A549 (cell line): ENCODE data around the gene PFAS. TPM values are rescaled to one million over a fixed set of nuclear protein-coding genes. Genes with fewer than 3 reads are reported as not detected.

Source experiments
- ATAC-seq, 2 experiments: fragments of 200-7000 bp in 1 of 2; fragments of >200 bp in 1 of 2; cut with Nextera tagmentation in 1 of 2; cut with Tn5 transposase in 1 of 2; 3 replicates each; pipeline versions ENCODE4 v1.8.0 to v1.9.1; 2018 to 2020; ENCODE audit warnings: mild to moderate bottlenecking in 1 of 2, moderate library complexity in 1 of 2
- CTCF ChIA-PET: fragments of 300-600 bp; sonication (Branson Sonifier 250); formaldehyde crosslinking; extraction: SDS; loops from one replicate; lab custom pipeline; 2021; ENCODE audit warnings: antibody characterized with exemption, inconsistent platforms; lab: Yijun Ruan, JAX
- POLR2A ChIA-PET: fragments of 350-600 bp; formaldehyde crosslinking; extraction: SDS; loops from one replicate; lab custom pipeline; 2021; ENCODE audit warnings: antibody characterized with exemption, inconsistent platforms; lab: Yijun Ruan, JAX
- DNase-seq, 2 experiments: peaks; one replicate each; pipeline versions ENCODE4 v3.0.0 to v3.0.0-alpha.2; 2011 to 2016; ENCODE audit warnings: low read depth in 1 of 2, low spot score in 1 of 2
- FAIRE-seq: peaks from 2 replicates; lab custom pipeline; 2011; peaks lifted over from hg19 to GRCh38; lab: Jason Lieb, UNC
- H3K27ac ChIP-seq, 2 experiments: fragments of >200 bp; sonication (Bioruptor Twin); formaldehyde crosslinking; 3 replicates each; pipeline ENCODE4 v1.5.1; 2016 to 2017
- H3K4me1 ChIP-seq: fragments of >200 bp; sonication (Bioruptor Twin); formaldehyde crosslinking; 3 replicates; pipeline ENCODE4 v1.6.1; 2016
- H3K4me2 ChIP-seq: fragments of >200 bp; sonication (Bioruptor Twin); formaldehyde crosslinking; 3 replicates; pipeline ENCODE4 v1.6.1; 2016
- H3K4me3 ChIP-seq: fragments of >200 bp; sonication (Bioruptor Twin); formaldehyde crosslinking; 3 replicates; pipeline ENCODE4 v1.5.1; 2016
- H3K9me3 ChIP-seq: fragments of >200 bp; sonication (Bioruptor Twin); formaldehyde crosslinking; 3 replicates; pipeline ENCODE4 v1.6.1; 2016
- CBX2 ChIP-seq: fragments of 200-600 bp; sonication (generic); IDR thresholded peaks from 2 replicates; pipeline ENCODE4 v1.6.1; 2016; ENCODE audit warnings: low read depth, mild to moderate bottlenecking, borderline replicate concordance
- CBX8 ChIP-seq: fragments of 200-600 bp; sonication (generic); IDR thresholded peaks from 2 replicates; pipeline ENCODE4 v1.6.1; 2016
- CEBPB ChIP-seq, 2 experiments: fragments of >200 bp in 1 of 2; sonication (Bioruptor Twin) in 1 of 2; formaldehyde crosslinking in 1 of 2; IDR thresholded peaks; 2 replicates each; pipeline ENCODE4 v1.6.1; 2012 to 2016
- EHF ChIP-seq: fragments of 250-450 bp; sonication (Bioruptor Pico); IDR thresholded peaks from 2 replicates; pipeline ENCODE4 v1.5.0; 2020; ENCODE audit warnings: mild to moderate bottlenecking
- EHMT2 ChIP-seq: fragments of 200-600 bp; sonication (generic); IDR thresholded peaks from 2 replicates; pipeline ENCODE4 v1.6.1; 2016; ENCODE audit warnings: antibody characterized with exemption, low read depth, mild to moderate bottlenecking, moderate library complexity
- FOSB ChIP-seq: fragments of 250-450 bp; sonication (Bioruptor Pico); IDR thresholded peaks from 2 replicates; pipeline ENCODE4 v1.5.0; 2020; ENCODE audit warnings: mild to moderate bottlenecking, moderate library complexity
- GATA3 ChIP-seq: IDR thresholded peaks from 2 replicates; pipeline ENCODE4 v1.6.1; 2012; ENCODE audit warnings: borderline replicate concordance
- HOXA7 ChIP-seq: fragments of 250-450 bp; sonication (Bioruptor Pico); IDR thresholded peaks from 2 replicates; pipeline ENCODE4 v1.5.0; 2020; ENCODE audit warnings: mild to moderate bottlenecking, moderate library complexity
- HOXB5 ChIP-seq: fragments of 250-450 bp; sonication (Bioruptor Pico); IDR thresholded peaks from 2 replicates; pipeline ENCODE4 v1.5.0; 2020; ENCODE audit warnings: mild to moderate bottlenecking, moderate library complexity
- JUN ChIP-seq, 2 experiments: fragments of >200 bp; sonication (Bioruptor Twin); formaldehyde crosslinking; IDR thresholded peaks; 2 replicates in 1 of 2; 3 replicates in 1 of 2; pipeline ENCODE4 v1.6.1; 2016 to 2017
- JUNB ChIP-seq: fragments of >200 bp; sonication (Bioruptor Twin); formaldehyde crosslinking; IDR thresholded peaks from 2 replicates; pipeline ENCODE4 v1.6.1; 2016
- KDM1A ChIP-seq: fragments of 200-600 bp; sonication (generic); IDR thresholded peaks from 2 replicates; pipeline ENCODE4 v1.6.1; 2016; ENCODE audit warnings: low read depth, mild to moderate bottlenecking
- MAFK ChIP-seq: fragments of 450-650 bp; IDR thresholded peaks from 2 replicates; pipeline ENCODE4 v1.6.1; 2014; ENCODE audit not compliant: partially characterized antibody
- MAZ ChIP-seq: fragments of 150-350 bp; IDR thresholded peaks from 2 replicates; pipeline ENCODE4 v1.6.1; 2014; ENCODE audit warnings: antibody characterized with exemption, low read depth, low read length, borderline replicate concordance
- MYC ChIP-seq: IDR thresholded peaks from 2 replicates; pipeline ENCODE4 v1.6.1; 2012; ENCODE audit warnings: mild to moderate bottlenecking, inconsistent platforms, low read length, improper control_type of control experiment, borderline replicate concordance
- NPAS2 ChIP-seq: fragments of 250-450 bp; sonication (Bioruptor Pico); IDR thresholded peaks from 2 replicates; pipeline ENCODE4 v1.8.0; 2022; ENCODE audit warnings: mild to moderate bottlenecking, moderate library complexity, borderline replicate concordance
- POLR2A ChIP-seq: IDR thresholded peaks from 2 replicates; pipeline ENCODE4 v1.6.1; 2012; ENCODE audit warnings: mild to moderate bottlenecking, low read length
- RARB ChIP-seq: fragments of 250-450 bp; sonication (Bioruptor Pico); IDR thresholded peaks from 2 replicates; pipeline ENCODE4 v1.8.0; 2021; ENCODE audit warnings: mild to moderate bottlenecking, moderate library complexity
- RCOR1 ChIP-seq: fragments of 150-350 bp; IDR thresholded peaks from 2 replicates; pipeline ENCODE4 v1.6.1; 2014; ENCODE audit warnings: antibody characterized with exemption, low read length, low read depth
- RNF2 ChIP-seq: fragments of 200-600 bp; sonication (generic); IDR thresholded peaks from 2 replicates; pipeline ENCODE4 v1.6.1; 2016; ENCODE audit warnings: low read depth, mild to moderate bottlenecking, antibody characterized with exemption, moderate library complexity, borderline replicate concordance
- SMC3 ChIP-seq: fragments of >200 bp; sonication (Bioruptor Twin); formaldehyde crosslinking; IDR thresholded peaks from 3 replicates; pipeline ENCODE4 v1.6.1; 2018; ENCODE audit warnings: inconsistent platforms
- SREBF2 ChIP-seq: fragments of 450-650 bp; IDR thresholded peaks from 2 replicates; pipeline ENCODE4 v1.6.1; 2014; ENCODE audit warnings: mild to moderate bottlenecking, moderate library complexity
- TFCP2L1 ChIP-seq: fragments of 250-450 bp; sonication (Bioruptor Pico); IDR thresholded peaks from 2 replicates; pipeline ENCODE4 v1.5.0; 2021; ENCODE audit warnings: mild to moderate bottlenecking
- ZC3H11A ChIP-seq: fragments of 450-650 bp; IDR thresholded peaks from 2 replicates; pipeline ENCODE4 v1.6.1; 2014; ENCODE audit warnings: antibody characterized with exemption, mild to moderate bottlenecking
- ZFP36 ChIP-seq: fragments of 450-650 bp; IDR thresholded peaks from 2 replicates; pipeline ENCODE4 v1.6.1; 2014; ENCODE audit warnings: borderline replicate concordance; ENCODE audit not compliant: partially characterized antibody
- ZNF302 ChIP-seq: fragments of 250-450 bp; sonication (Bioruptor Pico); IDR thresholded peaks from 2 replicates; pipeline ENCODE4 v1.9.0; 2021; ENCODE audit warnings: inconsistent platforms, mild to moderate bottlenecking, moderate library complexity
- WGBS: methylation state at CpG from one replicate; pipeline ENCODE4 v1.1.6; 2017; ENCODE audit errors: missing lambda C conversion rate; 5-methylcytosine and 5-hydroxymethylcytosine counted together
- polyA minus RNA-seq: library from RNA; depleted of rRNA, polyadenylated mRNA; stranded (reverse); fragments of >200 nt; gene quantifications from 2 replicates; pipeline ENCODE4 v1.2.3, GENCODE V29; 2011; rRNA and poly(A)+ RNA removed
- polyA plus RNA-seq, 4 experiments: library from polyadenylated mRNA; depleted of rRNA in 3 of 4; stranded (reverse); fragments of >200 nt; fragmentation: RNase III in 1 of 4; extraction: RNeasy Plus Mini Kit Qiagen cat#74134 plus additional on column Dnase treatment in 1 of 4; gene quantifications; 2 replicates in 3 of 4; 3 replicates in 1 of 4; pipeline ENCODE4 v1.2.3, GENCODE V29; 2011 to 2017
- TF ChIP-seq, protein P1 (sequence below): fragments of >200 bp; sonication (Bioruptor Twin); formaldehyde crosslinking; IDR thresholded peaks from 2 replicates; pipeline ENCODE4 v1.6.1; 2016
- TF ChIP-seq, protein P2 (sequence below): IDR thresholded peaks from 2 replicates; pipeline ENCODE4 v1.6.1; 2012
- TF ChIP-seq, protein P3 (sequence below): fragments of 250-450 bp; sonication (Bioruptor Pico); IDR thresholded peaks from 2 replicates; pipeline ENCODE4 v1.5.0; 2021; ENCODE audit warnings: mild to moderate bottlenecking, moderate library complexity, borderline replicate concordance
- TF ChIP-seq, protein P4 (sequence below): IDR thresholded peaks from 2 replicates; pipeline ENCODE4 v1.6.1; 2012
- TF ChIP-seq, protein P5 (sequence below): fragments of 250-450 bp; sonication (Bioruptor Pico); IDR thresholded peaks from 2 replicates; pipeline ENCODE4 v1.5.0; 2020; ENCODE audit warnings: low read depth, mild to moderate bottlenecking, moderate library complexity

The PFAS gene, protein sequence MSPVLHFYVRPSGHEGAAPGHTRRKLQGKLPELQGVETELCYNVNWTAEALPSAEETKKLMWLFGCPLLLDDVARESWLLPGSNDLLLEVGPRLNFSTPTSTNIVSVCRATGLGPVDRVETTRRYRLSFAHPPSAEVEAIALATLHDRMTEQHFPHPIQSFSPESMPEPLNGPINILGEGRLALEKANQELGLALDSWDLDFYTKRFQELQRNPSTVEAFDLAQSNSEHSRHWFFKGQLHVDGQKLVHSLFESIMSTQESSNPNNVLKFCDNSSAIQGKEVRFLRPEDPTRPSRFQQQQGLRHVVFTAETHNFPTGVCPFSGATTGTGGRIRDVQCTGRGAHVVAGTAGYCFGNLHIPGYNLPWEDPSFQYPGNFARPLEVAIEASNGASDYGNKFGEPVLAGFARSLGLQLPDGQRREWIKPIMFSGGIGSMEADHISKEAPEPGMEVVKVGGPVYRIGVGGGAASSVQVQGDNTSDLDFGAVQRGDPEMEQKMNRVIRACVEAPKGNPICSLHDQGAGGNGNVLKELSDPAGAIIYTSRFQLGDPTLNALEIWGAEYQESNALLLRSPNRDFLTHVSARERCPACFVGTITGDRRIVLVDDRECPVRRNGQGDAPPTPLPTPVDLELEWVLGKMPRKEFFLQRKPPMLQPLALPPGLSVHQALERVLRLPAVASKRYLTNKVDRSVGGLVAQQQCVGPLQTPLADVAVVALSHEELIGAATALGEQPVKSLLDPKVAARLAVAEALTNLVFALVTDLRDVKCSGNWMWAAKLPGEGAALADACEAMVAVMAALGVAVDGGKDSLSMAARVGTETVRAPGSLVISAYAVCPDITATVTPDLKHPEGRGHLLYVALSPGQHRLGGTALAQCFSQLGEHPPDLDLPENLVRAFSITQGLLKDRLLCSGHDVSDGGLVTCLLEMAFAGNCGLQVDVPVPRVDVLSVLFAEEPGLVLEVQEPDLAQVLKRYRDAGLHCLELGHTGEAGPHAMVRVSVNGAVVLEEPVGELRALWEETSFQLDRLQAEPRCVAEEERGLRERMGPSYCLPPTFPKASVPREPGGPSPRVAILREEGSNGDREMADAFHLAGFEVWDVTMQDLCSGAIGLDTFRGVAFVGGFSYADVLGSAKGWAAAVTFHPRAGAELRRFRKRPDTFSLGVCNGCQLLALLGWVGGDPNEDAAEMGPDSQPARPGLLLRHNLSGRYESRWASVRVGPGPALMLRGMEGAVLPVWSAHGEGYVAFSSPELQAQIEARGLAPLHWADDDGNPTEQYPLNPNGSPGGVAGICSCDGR (N-terminal part only)
- polyA plus RNA-seq (2011; rRNA removed) (51.9 and 64.5 TPM in 2 replicates), polyA plus RNA-seq (2017; fragmentation: RNase III; extraction: RNeasy Plus Mini Kit Qiagen cat#74134 plus additional on column Dnase treatment) (58.2 to 60.1 TPM (median 59.2 TPM) in 3 replicates), polyA minus RNA-seq (118 and 167 TPM in 2 replicates)
- 53.2 and 60.4 TPM in 2 replicates for polyA plus RNA-seq (2012; cell fraction: cytosol; rRNA removed)
- polyA plus RNA-seq (2012; cell fraction: nucleus; rRNA removed), result 320 and 331 TPM in 2 replicates

DNA sequence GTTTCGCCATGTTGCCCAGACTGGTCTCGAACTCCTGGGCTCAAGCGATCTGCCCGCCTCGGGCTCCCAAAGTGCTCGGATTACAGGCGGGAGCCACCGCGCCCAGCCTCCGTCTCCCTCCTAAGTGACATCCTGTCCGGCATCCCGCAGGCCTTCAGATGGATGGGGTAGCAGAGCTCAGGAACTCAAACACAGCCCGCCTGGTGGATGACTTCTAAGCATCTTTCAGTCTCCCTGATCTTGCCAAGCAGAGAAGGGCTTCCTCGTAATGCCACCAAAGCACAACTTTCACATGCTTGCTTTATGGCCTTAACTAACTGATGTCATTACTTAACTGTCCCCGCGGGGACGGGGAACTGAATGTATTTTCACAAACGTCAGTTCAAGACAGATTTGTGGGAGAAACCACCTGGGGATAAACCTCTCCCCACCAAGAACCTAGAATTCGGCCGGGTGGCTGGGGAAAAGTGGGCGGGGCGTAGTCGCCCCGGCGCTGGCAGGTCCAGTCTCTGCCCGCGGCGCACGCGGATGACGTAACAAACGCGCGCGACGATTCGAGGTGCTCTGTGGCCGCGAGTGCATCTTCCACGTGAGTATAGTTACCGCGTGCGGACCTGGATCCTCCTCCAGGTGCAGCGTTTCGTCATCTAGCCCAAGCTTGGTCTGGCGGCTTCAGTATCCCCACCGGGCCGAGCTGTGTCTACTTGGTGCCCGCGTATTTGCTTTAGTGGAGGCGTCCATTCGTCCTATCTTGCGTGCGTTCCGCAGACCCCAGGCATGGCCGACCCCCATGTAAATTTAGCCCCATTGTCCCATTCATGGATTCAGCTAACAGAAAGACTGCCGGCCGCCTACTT, at the start of gene PFAS:
PFAS (plus strand) TSS at position 539 of the 857 bp plus-strand sequence. CDS start 4,649 bp downstream, outside the sequence.
- peak; percentile 43 for FAIRE-seq
- ATAC-seq, result peak; percentile 62 to 69
- WGBS, result under 1% methylated on average over 58 of the region's 58 CpGs
- no peaks in the 10 kb centered on the region for H3K9me3 ChIP-seq
- peak within 1 kb of the TSS; percentile 97 to 99 for H3K27ac ChIP-seq
- peak; percentile 97 for DNase-seq
- H3K4me1 ChIP-seq, result peaks cover 8% of the 10 kb centered on the region
- peak within 1 kb of the TSS; percentile 74 for H3K4me3 ChIP-seq
- ChIA-PET CTCF (interaction anchor here (0.8 to 13.9 kb wide), 13 partner anchors 9 to 154 kb away, joined by 3 to 160 read pairs (median 4); no protein-coding TSS in a partner anchor), POLR2A (interaction anchor here (0.7 to 4.5 kb wide), 17 partner anchors 21 to 187 kb away, joined by 3 to 159 read pairs (median 4); partner anchors contain the start of genes BORCS6, HES7, KRABD2 and NDEL1)
- peak within 1 kb of the TSS; percentile 84 for H3K4me2 ChIP-seq
- TF ChIP-seq JUN (IDR thresholded peaks at IDR 0.05), result peak; percentile 69 to 80; a peak in 4 of 5 replicates
- no peak for TF ChIP-seq TFCP2L1 (CRISPR knock-in tag)
- TF ChIP-seq HOXB5, result 0 out of 2 replicates have a peak, but pooled peaks have one; percentile 47
- TF ChIP-seq MAFK, result no peak
- TF ChIP-seq, protein P1, sequence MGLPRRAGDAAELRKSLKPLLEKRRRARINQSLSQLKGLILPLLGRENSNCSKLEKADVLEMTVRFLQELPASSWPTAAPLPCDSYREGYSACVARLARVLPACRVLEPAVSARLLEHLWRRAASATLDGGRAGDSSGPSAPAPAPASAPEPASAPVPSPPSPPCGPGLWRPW, result no peak
- no peak for TF ChIP-seq JUNB
- TF ChIP-seq ZNF302, result no peak
- TF ChIP-seq MYC, result peak; percentile 99
- TF ChIP-seq CBX2, result no peak
- TF ChIP-seq, protein P2, sequence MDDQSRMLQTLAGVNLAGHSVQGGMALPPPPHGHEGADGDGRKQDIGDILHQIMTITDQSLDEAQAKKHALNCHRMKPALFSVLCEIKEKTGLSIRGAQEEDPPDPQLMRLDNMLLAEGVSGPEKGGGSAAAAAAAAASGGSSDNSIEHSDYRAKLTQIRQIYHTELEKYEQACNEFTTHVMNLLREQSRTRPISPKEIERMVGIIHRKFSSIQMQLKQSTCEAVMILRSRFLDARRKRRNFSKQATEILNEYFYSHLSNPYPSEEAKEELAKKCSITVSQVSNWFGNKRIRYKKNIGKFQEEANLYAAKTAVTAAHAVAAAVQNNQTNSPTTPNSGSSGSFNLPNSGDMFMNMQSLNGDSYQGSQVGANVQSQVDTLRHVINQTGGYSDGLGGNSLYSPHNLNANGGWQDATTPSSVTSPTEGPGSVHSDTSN, result peak; percentile 60; the same call in 1 of the 2 replicates
- TF ChIP-seq CBX8, result no peak
- TF ChIP-seq HOXA7 (CRISPR knock-in tag), result no peak
- no peak for TF ChIP-seq ZFP36
- no peak for TF ChIP-seq SMC3
- peak; percentile 91 for TF ChIP-seq POLR2A
- peak in 1 of 2 experiments; percentile 61; a peak in 1 of 4 replicates for TF ChIP-seq CEBPB (IDR thresholded peaks at IDR 0.05)
- TF ChIP-seq, protein P3, sequence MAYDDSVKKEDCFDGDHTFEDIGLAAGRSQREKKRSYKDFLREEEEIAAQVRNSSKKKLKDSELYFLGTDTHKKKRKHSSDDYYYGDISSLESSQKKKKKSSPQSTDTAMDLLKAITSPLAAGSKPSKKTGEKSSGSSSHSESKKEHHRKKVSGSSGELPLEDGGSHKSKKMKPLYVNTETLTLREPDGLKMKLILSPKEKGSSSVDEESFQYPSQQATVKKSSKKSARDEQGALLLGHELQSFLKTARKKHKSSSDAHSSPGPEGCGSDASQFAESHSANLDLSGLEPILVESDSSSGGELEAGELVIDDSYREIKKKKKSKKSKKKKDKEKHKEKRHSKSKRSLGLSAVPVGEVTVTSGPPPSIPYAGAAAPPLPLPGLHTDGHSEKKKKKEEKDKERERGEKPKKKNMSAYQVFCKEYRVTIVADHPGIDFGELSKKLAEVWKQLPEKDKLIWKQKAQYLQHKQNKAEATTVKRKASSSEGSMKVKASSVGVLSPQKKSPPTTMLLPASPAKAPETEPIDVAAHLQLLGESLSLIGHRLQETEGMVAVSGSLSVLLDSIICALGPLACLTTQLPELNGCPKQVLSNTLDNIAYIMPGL (CRISPR knock-in tag), result no peak
- no peak for TF ChIP-seq RNF2
- TF ChIP-seq EHMT2, result no peak
- TF ChIP-seq, protein P4, sequence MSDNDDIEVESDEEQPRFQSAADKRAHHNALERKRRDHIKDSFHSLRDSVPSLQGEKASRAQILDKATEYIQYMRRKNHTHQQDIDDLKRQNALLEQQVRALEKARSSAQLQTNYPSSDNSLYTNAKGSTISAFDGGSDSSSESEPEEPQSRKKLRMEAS, result peak; percentile 100
- 0 out of 2 replicates have a peak, but pooled peaks have one; percentile 14 for TF ChIP-seq FOSB
- TF ChIP-seq RARB (CRISPR knock-in tag), result no peak
- TF ChIP-seq RCOR1, result no peak
- no peak for TF ChIP-seq EHF (CRISPR knock-in tag)
- TF ChIP-seq GATA3, result peak; percentile 44; the same call in 1 of the 2 replicates
- no peak for TF ChIP-seq SREBF2
- TF ChIP-seq, protein P5, sequence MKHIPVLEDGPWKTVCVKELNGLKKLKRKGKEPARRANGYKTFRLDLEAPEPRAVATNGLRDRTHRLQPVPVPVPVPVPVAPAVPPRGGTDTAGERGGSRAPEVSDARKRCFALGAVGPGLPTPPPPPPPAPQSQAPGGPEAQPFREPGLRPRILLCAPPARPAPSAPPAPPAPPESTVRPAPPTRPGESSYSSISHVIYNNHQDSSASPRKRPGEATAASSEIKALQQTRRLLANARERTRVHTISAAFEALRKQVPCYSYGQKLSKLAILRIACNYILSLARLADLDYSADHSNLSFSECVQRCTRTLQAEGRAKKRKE (CRISPR knock-in tag), result no peak
- no peak for TF ChIP-seq ZC3H11A
- TF ChIP-seq NPAS2, result peak; percentile 74
- TF ChIP-seq MAZ, result no peak
- TF ChIP-seq KDM1A, result peak; percentile 69; the same call in 1 of the 2 replicates
